GM18511 (cell line): Measurements from ENCODE around the gene PTPRO.

Experiments
- ATAC-seq: cut with Tn5 transposase; IDR thresholded peaks from one replicate; pipeline ENCODE4 v1.9.1; 2021; ENCODE audit warnings: mild to moderate bottlenecking, moderate library complexity; ENCODE audit not compliant: unreplicated experiment

The PTPRO gene

GRCh38 chr12:15443611-15444010 is 121.3 kb downstream of the PTPRO start:
- no peak for ATAC-seq

GRCh38 chr12:15444523-15444922 is 122.2 kb downstream of the PTPRO start:
- ATAC-seq, result no peak

- ATAC-seq, result no peak
These were observed 124.5 kb downstream of the PTPRO start for GRCh38 chr12:15446807-15447206.

- peak; percentile 84 for ATAC-seq
These were observed 131.3 kb downstream of the PTPRO start for GRCh38 chr12:15453613-15454012.

- ATAC-seq, result no peak
These were observed 135.7 kb downstream of the PTPRO start for GRCh38 chr12:15458008-15458407.

GRCh38 chr12:15468911-15469310 is 146.6 kb downstream of the PTPRO start:
- no peak for ATAC-seq

- no peak for ATAC-seq
These were observed 147.0 kb downstream of the PTPRO start for GRCh38 chr12:15469356-15469755.

- no peak for ATAC-seq
These were observed 149.7 kb downstream of the PTPRO start for GRCh38 chr12:15472036-15472435.

- no peak for ATAC-seq
These were observed 152.5 kb downstream of the PTPRO start for GRCh38 chr12:15474766-15475165.

- ATAC-seq, result no peak
These were observed 155.5 kb downstream of the PTPRO start for GRCh38 chr12:15477761-15478160.

- no peak for ATAC-seq
These were observed 159.5 kb downstream of the PTPRO start for GRCh38 chr12:15481846-15482245.

- ATAC-seq, result no peak
These were observed 163.2 kb downstream of the PTPRO start for GRCh38 chr12:15485466-15485865.

- ATAC-seq, result no peak
These were observed 164.6 kb downstream of the PTPRO start for GRCh38 chr12:15486859-15487258.

- ATAC-seq, result no peak
These were observed 166.2 kb downstream of the PTPRO start for GRCh38 chr12:15488481-15488880.

GRCh38 chr12:15494329-15495046 is 172.2 kb downstream of the PTPRO start:
- peak; percentile 77 for ATAC-seq

- ATAC-seq, result no peak
These were observed 173.4 kb downstream of the PTPRO start for GRCh38 chr12:15495746-15496145.

GRCh38 chr12:15496738-15497137 is 174.4 kb downstream of the PTPRO start:
- ATAC-seq, result no peak

- ATAC-seq, result no peak
These were observed 175.5 kb downstream of the PTPRO start for GRCh38 chr12:15497671-15498292.

GRCh38 chr12:15502211-15502610 is 179.9 kb downstream of the PTPRO start:
- no peak for ATAC-seq

- no peak for ATAC-seq
These were observed 183.3 kb downstream of the PTPRO start for GRCh38 chr12:15505616-15506015.

- ATAC-seq, result no peak
These were observed 192.7 kb downstream of the PTPRO start for GRCh38 chr12:15515010-15515409.

- ATAC-seq, result no peak
These were observed 197.8 kb downstream of the PTPRO start for GRCh38 chr12:15520083-15520482.

- no peak for ATAC-seq
These were observed 198.5 kb downstream of the PTPRO start for GRCh38 chr12:15520844-15521243.
